GM23338 (cell line): ENCODE results near the gene AFF3. TPM values are rescaled to one million over a fixed set of nuclear protein-coding genes. Genes with fewer than 3 reads are reported as not detected.

ENCODE experiments used
- ATAC-seq: fragments of 200-7000 bp; cut with Tn5 transposase; 3 replicates; pipeline ENCODE4 v1.9.1; 2020
- DNase-seq: peaks from one replicate; pipeline ENCODE4 v3.0.0-alpha.2; 2015; ENCODE audit warnings: low spot score
- H2AFZ ChIP-seq: fragments of 200-600 bp; sonication (generic); 2 replicates; pipeline ENCODE4 v1.8.0; 2016; ENCODE audit warnings: antibody characterized with exemption, mild to moderate bottlenecking, moderate library complexity
- H3F3A ChIP-seq: fragments of 200-600 bp; sonication (generic); replicated peaks from 2 replicates; pipeline ENCODE4 v1.8.0; 2017; ENCODE audit warnings: antibody characterized with exemption, mixed run types, low read depth
- H3K27ac ChIP-seq: fragments of 200-600 bp; sonication (generic); 2 replicates; pipeline ENCODE4 v1.6.1; 2016; ENCODE audit warnings: low read depth
- H3K27me3 ChIP-seq: fragments of 200-600 bp; sonication (generic); 2 replicates; pipeline ENCODE4 v1.8.0; 2016; ENCODE audit warnings: mild to moderate bottlenecking, mixed run types, moderate library complexity; ENCODE audit not compliant: insufficient read depth
- H3K36me3 ChIP-seq: fragments of 200-600 bp; sonication (generic); 2 replicates; pipeline ENCODE4 v1.8.0; 2016; ENCODE audit warnings: mild to moderate bottlenecking; ENCODE audit not compliant: insufficient read depth
- H3K4me1 ChIP-seq: fragments of 200-600 bp; sonication (generic); 2 replicates; pipeline ENCODE4 v1.8.0; 2016; ENCODE audit warnings: mild to moderate bottlenecking, moderate library complexity; ENCODE audit not compliant: insufficient read depth
- H3K4me2 ChIP-seq: fragments of 200-600 bp; sonication (generic); 2 replicates; pipeline ENCODE4 v1.7.1; 2017; ENCODE audit warnings: mixed run types
- H3K4me3 ChIP-seq: fragments of 200-600 bp; sonication (generic); 2 replicates; pipeline ENCODE4 v1.6.1; 2016; ENCODE audit warnings: mixed run types
- H3K79me2 ChIP-seq: fragments of 200-600 bp; sonication (generic); replicated peaks from 2 replicates; pipeline ENCODE4 v1.8.0; 2017; ENCODE audit warnings: mild to moderate bottlenecking; ENCODE audit not compliant: insufficient read depth
- H3K9me2 ChIP-seq: fragments of 200-600 bp; sonication (generic); 2 replicates; pipeline ENCODE4 v1.8.0; 2017; ENCODE audit not compliant: insufficient read depth
- H4K20me1 ChIP-seq: fragments of 200-600 bp; sonication (generic); replicated peaks from 2 replicates; pipeline ENCODE4 v1.8.0; 2017; ENCODE audit warnings: mild to moderate bottlenecking; ENCODE audit not compliant: insufficient read depth
- H3K27ac Mint-ChIP-seq: 2 replicates; pipeline ENCODE4 v1.8.0; 2020; ENCODE audit warnings: inconsistent platforms, mild to moderate bottlenecking, moderate library complexity, mixed read lengths
- H3K27me3 Mint-ChIP-seq: 3 replicates; pipeline ENCODE4 v1.8.0; 2022; ENCODE audit warnings: low read depth, mild to moderate bottlenecking, moderate library complexity, mixed read lengths, inconsistent platforms; ENCODE audit not compliant: insufficient read depth, poor library complexity
- H3K36me3 Mint-ChIP-seq: 3 replicates; pipeline ENCODE4 v1.8.0; 2021; ENCODE audit warnings: low read depth, mild to moderate bottlenecking, inconsistent platforms, moderate library complexity, mixed read lengths
- H3K4me1 Mint-ChIP-seq: 3 replicates; pipeline ENCODE4 v1.8.0; 2020; ENCODE audit warnings: mild to moderate bottlenecking, inconsistent platforms, mixed read lengths
- H3K4me3 Mint-ChIP-seq: 3 replicates; pipeline ENCODE4 v1.8.0; 2021; ENCODE audit warnings: moderate library complexity, mild to moderate bottlenecking, inconsistent platforms, mixed read lengths
- H3K9me3 Mint-ChIP-seq: 3 replicates; pipeline ENCODE4 v1.8.0; 2020; ENCODE audit warnings: moderate library complexity, mild to moderate bottlenecking, inconsistent platforms, mixed read lengths
- CREB1 ChIP-seq: fragments of 250-450 bp; sonication (Bioruptor Pico); IDR thresholded peaks from 2 replicates; pipeline ENCODE4 v1.5.0; 2020; ENCODE audit warnings: low read depth, mild to moderate bottlenecking, moderate library complexity
- CTCF ChIP-seq, 2 experiments: fragments of 200-600 bp in 1 of 2; sonication (generic) in 1 of 2; conservative IDR thresholded peaks; 2 replicates each; pipeline versions ENCODE4 v1.5.1 to v1.6.1; 2016 to 2017; ENCODE audit warnings: antibody characterized with exemption in 2 of 2, low read depth in 2 of 2, mild to moderate bottlenecking in 2 of 2, moderate library complexity in 1 of 2
- ETS1 ChIP-seq: IDR thresholded peaks from 2 replicates; pipeline ENCODE4 v1.6.1; 2016; ENCODE audit warnings: antibody characterized with exemption
- EZH2 ChIP-seq: fragments of 200-600 bp; sonication (generic); IDR thresholded peaks from one replicate; pipeline ENCODE4 v1.8.0; 2017; ENCODE audit warnings: antibody characterized with exemption, mild to moderate bottlenecking, low read depth; ENCODE audit not compliant: unreplicated experiment
- EZH2phosphoT487 ChIP-seq: fragments of 200-600 bp; sonication (generic); IDR thresholded peaks from one replicate; pipeline ENCODE4 v1.8.1; 2018; ENCODE audit warnings: antibody characterized with exemption; ENCODE audit not compliant: unreplicated experiment
- JUNB ChIP-seq: IDR thresholded peaks from one replicate; pipeline ENCODE4 v1.6.1; 2016; ENCODE audit warnings: antibody characterized with exemption; ENCODE audit not compliant: unreplicated experiment
- NANOG ChIP-seq: IDR thresholded peaks from 2 replicates; pipeline ENCODE4 v1.6.1; 2016; ENCODE audit warnings: antibody characterized with exemption, borderline replicate concordance
- POLR2AphosphoS5 ChIP-seq: IDR thresholded peaks from 2 replicates; pipeline ENCODE4 v1.6.1; 2016; ENCODE audit warnings: antibody characterized with exemption, low read depth
- REST ChIP-seq: IDR thresholded peaks from one replicate; pipeline ENCODE4 v1.6.1; 2018; ENCODE audit warnings: antibody characterized with exemption; ENCODE audit not compliant: unreplicated experiment
- STAT1 ChIP-seq: IDR thresholded peaks from one replicate; pipeline ENCODE4 v1.6.1; 2016; ENCODE audit warnings: antibody characterized with exemption; ENCODE audit not compliant: unreplicated experiment
- ZNF114 ChIP-seq: fragments of 250-450 bp; sonication (Bioruptor Pico); IDR thresholded peaks from 2 replicates; pipeline ENCODE4 v1.5.0; 2020; ENCODE audit warnings: mild to moderate bottlenecking, moderate library complexity
- ZNF331 ChIP-seq: fragments of 250-450 bp; sonication (Bioruptor Pico); IDR thresholded peaks from 2 replicates; pipeline ENCODE4 v1.5.0; 2020; ENCODE audit warnings: low read depth, mild to moderate bottlenecking, moderate library complexity
- polyA plus RNA-seq: library from polyadenylated mRNA; unstranded; fragments of >200 nt; fragmentation: Nextera tagmentation; extraction: Ambion mirVana; gene quantifications from 2 replicates; pipeline ENCODE4 v1.2.1, GENCODE V29; 2016
- total RNA-seq: library from RNA; depleted of rRNA; stranded (reverse); fragments of >200 nt; shearing (Covaris generic); gene quantifications from 2 replicates; pipeline ENCODE4 v1.2.3, GENCODE V29; 2014
- TF ChIP-seq, protein P1 (sequence below): fragments of 250-450 bp; sonication (Bioruptor Pico); IDR thresholded peaks from 2 replicates; pipeline ENCODE4 v1.5.0; 2020; ENCODE audit warnings: mild to moderate bottlenecking, moderate library complexity

The AFF3 gene
- total and polyA plus RNA-seq, 2 experiments from 2014 or later, result 0.73 to 1.4 TPM

GRCh38 chr2:100070078-100070477 lies 72.3 kb downstream of the AFF3 start:
- Histone ChIP-seq H3K4me2 (no peak overlapping the region), H2AFZ (no peak overlapping the region), H4K20me1 (no peaks in the 10 kb centered on the region), H3K27ac (no peak overlapping the region), H3K9me2 (no peaks in the 10 kb centered on the region), H3K4me1 (no peaks in the 10 kb centered on the region), H3K4me3 (no peak overlapping the region), H3K79me2 (no peaks in the 10 kb centered on the region), H3F3A (no peaks in the 10 kb centered on the region), H3K27me3 (no peaks in the 10 kb centered on the region), H3K36me3 (no peaks in the 10 kb centered on the region)
- ATAC-seq (no peak), DNase-seq (no peak)
- H3K9me3 Mint-ChIP-seq, result no peaks in the 10 kb centered on the region; the same call in 2 of the 3 replicates
- H3K4me1 Mint-ChIP-seq, result peaks cover 9% of the 10 kb centered on the region
- no peaks in the 10 kb centered on the region for H3K27me3 Mint-ChIP-seq
- no peak for TF ChIP-seq ETS1
- no peak for TF ChIP-seq NANOG
- TF ChIP-seq EZH2, result no peak
- no peak for TF ChIP-seq ZNF114
- TF ChIP-seq, protein P1, sequence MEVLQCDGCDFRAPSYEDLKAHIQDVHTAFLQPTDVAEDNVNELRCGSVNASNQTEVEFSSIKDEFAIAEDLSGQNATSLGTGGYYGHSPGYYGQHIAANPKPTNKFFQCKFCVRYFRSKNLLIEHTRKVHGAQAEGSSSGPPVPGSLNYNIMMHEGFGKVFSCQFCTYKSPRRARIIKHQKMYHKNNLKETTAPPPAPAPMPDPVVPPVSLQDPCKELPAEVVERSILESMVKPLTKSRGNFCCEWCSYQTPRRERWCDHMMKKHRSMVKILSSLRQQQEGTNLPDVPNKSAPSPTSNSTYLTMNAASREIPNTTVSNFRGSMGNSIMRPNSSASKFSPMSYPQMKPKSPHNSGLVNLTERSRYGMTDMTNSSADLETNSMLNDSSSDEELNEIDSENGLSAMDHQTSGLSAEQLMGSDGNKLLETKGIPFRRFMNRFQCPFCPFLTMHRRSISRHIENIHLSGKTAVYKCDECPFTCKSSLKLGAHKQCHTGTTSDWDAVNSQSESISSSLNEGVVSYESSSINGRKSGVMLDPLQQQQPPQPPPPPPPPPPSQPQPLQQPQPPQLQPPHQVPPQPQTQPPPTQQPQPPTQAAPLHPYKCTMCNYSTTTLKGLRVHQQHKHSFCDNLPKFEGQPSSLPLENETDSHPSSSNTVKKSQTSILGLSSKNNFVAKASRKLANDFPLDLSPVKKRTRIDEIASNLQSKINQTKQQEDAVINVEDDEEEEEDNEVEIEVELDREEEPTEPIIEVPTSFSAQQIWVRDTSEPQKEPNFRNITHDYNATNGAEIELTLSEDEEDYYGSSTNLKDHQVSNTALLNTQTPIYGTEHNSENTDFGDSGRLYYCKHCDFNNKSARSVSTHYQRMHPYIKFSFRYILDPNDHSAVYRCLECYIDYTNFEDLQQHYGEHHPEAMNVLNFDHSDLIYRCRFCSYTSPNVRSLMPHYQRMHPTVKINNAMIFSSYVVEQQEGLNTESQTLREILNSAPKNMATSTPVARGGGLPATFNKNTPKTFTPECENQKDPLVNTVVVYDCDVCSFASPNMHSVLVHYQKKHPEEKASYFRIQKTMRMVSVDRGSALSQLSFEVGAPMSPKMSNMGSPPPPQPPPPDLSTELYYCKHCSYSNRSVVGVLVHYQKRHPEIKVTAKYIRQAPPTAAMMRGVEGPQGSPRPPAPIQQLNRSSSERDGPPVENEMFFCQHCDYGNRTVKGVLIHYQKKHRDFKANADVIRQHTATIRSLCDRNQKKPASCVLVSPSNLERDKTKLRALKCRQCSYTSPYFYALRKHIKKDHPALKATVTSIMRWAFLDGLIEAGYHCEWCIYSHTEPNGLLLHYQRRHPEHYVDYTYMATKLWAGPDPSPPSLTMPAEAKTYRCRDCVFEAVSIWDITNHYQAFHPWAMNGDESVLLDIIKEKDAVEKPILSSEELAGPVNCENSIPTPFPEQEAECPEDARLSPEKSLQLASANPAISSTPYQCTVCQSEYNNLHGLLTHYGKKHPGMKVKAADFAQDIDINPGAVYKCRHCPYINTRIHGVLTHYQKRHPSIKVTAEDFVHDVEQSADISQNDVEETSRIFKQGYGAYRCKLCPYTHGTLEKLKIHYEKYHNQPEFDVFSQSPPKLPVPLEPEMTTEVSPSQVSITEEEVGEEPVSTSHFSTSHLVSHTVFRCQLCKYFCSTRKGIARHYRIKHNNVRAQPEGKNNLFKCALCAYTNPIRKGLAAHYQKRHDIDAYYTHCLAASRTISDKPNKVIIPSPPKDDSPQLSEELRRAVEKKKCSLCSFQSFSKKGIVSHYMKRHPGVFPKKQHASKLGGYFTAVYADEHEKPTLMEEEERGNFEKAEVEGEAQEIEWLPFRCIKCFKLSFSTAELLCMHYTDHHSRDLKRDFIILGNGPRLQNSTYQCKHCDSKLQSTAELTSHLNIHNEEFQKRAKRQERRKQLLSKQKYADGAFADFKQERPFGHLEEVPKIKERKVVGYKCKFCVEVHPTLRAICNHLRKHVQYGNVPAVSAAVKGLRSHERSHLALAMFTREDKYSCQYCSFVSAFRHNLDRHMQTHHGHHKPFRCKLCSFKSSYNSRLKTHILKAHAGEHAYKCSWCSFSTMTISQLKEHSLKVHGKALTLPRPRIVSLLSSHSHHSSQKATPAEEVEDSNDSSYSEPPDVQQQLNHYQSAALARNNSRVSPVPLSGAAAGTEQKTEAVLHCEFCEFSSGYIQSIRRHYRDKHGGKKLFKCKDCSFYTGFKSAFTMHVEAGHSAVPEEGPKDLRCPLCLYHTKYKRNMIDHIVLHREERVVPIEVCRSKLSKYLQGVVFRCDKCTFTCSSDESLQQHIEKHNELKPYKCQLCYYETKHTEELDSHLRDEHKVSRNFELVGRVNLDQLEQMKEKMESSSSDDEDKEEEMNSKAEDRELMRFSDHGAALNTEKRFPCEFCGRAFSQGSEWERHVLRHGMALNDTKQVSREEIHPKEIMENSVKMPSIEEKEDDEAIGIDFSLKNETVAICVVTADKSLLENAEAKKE, result no peak
- no peak for TF ChIP-seq POLR2AphosphoS5
- TF ChIP-seq EZH2phosphoT487, result no peak
- TF ChIP-seq ZNF331, result no peak
- no peak for TF ChIP-seq STAT1
- no peak for TF ChIP-seq CTCF (conservative IDR thresholded peaks at IDR 0.05; ENCODE audit: low read depth in 2 of 2)
- no peak for TF ChIP-seq REST
- TF ChIP-seq JUNB, result no peak
- TF ChIP-seq CREB1 (CRISPR knock-in tag), result no peak
- H3K36me3 Mint-ChIP-seq, result no peaks in the 10 kb centered on the region
- no peak overlapping the region for H3K27ac Mint-ChIP-seq
- no peak overlapping the region for H3K4me3 Mint-ChIP-seq
